Measurements from ENCODE around the gene SLC29A4.

Gene SLC29A4

DNA sequence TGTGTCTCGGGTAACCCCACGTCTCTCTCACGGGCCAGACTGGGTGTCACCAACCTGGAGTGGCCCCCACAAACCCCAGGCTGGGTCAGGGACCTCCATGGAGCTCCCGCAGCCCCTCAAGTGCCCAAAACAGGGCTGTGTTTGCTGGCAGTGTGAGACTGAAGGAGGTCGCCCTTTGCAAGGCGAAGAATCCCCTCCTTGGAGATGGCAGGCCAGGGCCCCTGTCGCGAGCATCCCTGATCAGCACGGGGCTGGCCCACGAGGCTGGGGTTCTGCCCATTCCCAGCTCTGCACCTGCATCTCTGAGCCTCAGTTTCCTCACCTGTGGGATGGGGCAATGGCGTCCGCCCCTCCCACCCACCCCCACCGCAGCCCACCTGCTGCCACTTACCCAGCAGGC, 62.4 kb downstream of the SLC29A4 start:
- ATAC-seq, result no peak
- TF ChIP-seq CREB5 (CRISPR knock-in tag; IDR thresholded peaks at IDR 0.05; ENCODE audit: low read depth), result no peak
- no peak for TF ChIP-seq ARNTL (CRISPR knock-in tag; IDR thresholded peaks at IDR 0.05; ENCODE audit: borderline replicate concordance, low read depth)
- no peak for TF ChIP-seq ZFP3 (CRISPR knock-in tag; IDR thresholded peaks at IDR 0.05)
- no peak for TF ChIP-seq PPARA (CRISPR knock-in tag; IDR thresholded peaks at IDR 0.05; ENCODE audit: borderline replicate concordance)
- TF ChIP-seq BACH2 (CRISPR knock-in tag; IDR thresholded peaks at IDR 0.05; ENCODE audit: borderline replicate concordance), result no peak

DNA sequence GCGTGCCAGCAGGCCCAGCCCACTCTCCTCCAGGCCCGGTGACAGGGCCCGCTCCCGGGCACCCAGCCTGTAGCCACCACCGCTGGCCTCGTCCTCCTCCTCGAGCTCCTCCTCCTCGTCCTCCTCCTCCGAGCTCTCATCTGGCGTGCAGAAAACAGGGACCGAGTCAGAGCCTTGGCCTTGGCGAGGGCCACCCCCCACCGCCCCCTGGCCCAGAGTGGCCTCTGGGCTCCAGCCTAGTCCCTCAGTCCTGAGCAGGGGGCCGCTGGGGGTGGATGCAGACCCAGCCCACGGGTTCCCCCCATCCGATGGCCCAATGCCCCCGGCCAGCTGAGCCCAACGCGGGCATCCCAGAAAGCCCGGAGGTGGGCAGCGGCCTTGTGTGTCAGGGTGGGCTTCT, 62.9 kb downstream of the SLC29A4 start:
- TF ChIP-seq, protein P1, sequence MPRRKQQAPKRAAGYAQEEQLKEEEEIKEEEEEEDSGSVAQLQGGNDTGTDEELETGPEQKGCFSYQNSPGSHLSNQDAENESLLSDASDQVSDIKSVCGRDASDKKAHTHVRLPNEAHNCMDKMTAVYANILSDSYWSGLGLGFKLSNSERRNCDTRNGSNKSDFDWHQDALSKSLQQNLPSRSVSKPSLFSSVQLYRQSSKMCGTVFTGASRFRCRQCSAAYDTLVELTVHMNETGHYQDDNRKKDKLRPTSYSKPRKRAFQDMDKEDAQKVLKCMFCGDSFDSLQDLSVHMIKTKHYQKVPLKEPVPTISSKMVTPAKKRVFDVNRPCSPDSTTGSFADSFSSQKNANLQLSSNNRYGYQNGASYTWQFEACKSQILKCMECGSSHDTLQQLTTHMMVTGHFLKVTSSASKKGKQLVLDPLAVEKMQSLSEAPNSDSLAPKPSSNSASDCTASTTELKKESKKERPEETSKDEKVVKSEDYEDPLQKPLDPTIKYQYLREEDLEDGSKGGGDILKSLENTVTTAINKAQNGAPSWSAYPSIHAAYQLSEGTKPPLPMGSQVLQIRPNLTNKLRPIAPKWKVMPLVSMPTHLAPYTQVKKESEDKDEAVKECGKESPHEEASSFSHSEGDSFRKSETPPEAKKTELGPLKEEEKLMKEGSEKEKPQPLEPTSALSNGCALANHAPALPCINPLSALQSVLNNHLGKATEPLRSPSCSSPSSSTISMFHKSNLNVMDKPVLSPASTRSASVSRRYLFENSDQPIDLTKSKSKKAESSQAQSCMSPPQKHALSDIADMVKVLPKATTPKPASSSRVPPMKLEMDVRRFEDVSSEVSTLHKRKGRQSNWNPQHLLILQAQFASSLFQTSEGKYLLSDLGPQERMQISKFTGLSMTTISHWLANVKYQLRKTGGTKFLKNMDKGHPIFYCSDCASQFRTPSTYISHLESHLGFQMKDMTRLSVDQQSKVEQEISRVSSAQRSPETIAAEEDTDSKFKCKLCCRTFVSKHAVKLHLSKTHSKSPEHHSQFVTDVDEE (CRISPR knock-in tag; IDR thresholded peaks at IDR 0.05), result no peak
- no peak for TF ChIP-seq BACH2 (CRISPR knock-in tag; IDR thresholded peaks at IDR 0.05; ENCODE audit: borderline replicate concordance)
- TF ChIP-seq ZC3H10 (CRISPR knock-in tag; IDR thresholded peaks at IDR 0.05), result no peak
- no peak for TF ChIP-seq CSDC2 (CRISPR knock-in tag; IDR thresholded peaks at IDR 0.05)
- TF ChIP-seq, protein P2, sequence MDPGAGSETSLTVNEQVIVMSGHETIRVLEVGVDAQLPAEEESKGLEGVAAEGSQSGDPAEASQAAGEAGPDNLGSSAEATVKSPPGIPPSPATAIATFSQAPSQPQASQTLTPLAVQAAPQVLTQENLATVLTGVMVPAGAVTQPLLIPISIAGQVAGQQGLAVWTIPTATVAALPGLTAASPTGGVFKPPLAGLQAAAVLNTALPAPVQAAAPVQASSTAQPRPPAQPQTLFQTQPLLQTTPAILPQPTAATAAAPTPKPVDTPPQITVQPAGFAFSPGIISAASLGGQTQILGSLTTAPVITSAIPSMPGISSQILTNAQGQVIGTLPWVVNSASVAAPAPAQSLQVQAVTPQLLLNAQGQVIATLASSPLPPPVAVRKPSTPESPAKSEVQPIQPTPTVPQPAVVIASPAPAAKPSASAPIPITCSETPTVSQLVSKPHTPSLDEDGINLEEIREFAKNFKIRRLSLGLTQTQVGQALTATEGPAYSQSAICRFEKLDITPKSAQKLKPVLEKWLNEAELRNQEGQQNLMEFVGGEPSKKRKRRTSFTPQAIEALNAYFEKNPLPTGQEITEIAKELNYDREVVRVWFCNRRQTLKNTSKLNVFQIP (CRISPR knock-in tag; IDR thresholded peaks at IDR 0.05; ENCODE audit: borderline replicate concordance, low read depth), result no peak
- no peak for TF ChIP-seq PPARA (CRISPR knock-in tag; IDR thresholded peaks at IDR 0.05; ENCODE audit: borderline replicate concordance)
- TF ChIP-seq ARNTL (CRISPR knock-in tag; IDR thresholded peaks at IDR 0.05; ENCODE audit: borderline replicate concordance, low read depth), result no peak
- no peak for TF ChIP-seq SNAI2 (CRISPR knock-in tag; IDR thresholded peaks at IDR 0.05)
- TF ChIP-seq TOX (CRISPR knock-in tag; IDR thresholded peaks at IDR 0.05; ENCODE audit: borderline replicate concordance), result no peak
- TF ChIP-seq, protein P3, sequence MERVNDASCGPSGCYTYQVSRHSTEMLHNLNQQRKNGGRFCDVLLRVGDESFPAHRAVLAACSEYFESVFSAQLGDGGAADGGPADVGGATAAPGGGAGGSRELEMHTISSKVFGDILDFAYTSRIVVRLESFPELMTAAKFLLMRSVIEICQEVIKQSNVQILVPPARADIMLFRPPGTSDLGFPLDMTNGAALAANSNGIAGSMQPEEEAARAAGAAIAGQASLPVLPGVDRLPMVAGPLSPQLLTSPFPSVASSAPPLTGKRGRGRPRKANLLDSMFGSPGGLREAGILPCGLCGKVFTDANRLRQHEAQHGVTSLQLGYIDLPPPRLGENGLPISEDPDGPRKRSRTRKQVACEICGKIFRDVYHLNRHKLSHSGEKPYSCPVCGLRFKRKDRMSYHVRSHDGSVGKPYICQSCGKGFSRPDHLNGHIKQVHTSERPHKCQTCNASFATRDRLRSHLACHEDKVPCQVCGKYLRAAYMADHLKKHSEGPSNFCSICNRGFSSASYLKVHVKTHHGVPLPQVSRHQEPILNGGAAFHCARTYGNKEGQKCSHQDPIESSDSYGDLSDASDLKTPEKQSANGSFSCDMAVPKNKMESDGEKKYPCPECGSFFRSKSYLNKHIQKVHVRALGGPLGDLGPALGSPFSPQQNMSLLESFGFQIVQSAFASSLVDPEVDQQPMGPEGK (CRISPR knock-in tag; IDR thresholded peaks at IDR 0.05; ENCODE audit: borderline replicate concordance), result no peak
- ATAC-seq, result no peak

GRCh38 chr7:5348134-5349004, 65.6 kb downstream of the SLC29A4 start:
- TF ChIP-seq ARNTL (CRISPR knock-in tag; IDR thresholded peaks at IDR 0.05; ENCODE audit: borderline replicate concordance, low read depth), result no peak
- ATAC-seq, result no peak

GRCh38 chr7:5349005-5349380, 66.2 kb downstream of the SLC29A4 start:
- no peak for ATAC-seq
- TF ChIP-seq CREB5 (CRISPR knock-in tag; IDR thresholded peaks at IDR 0.05; ENCODE audit: low read depth), result no peak
- no peak for TF ChIP-seq BACH2 (CRISPR knock-in tag; IDR thresholded peaks at IDR 0.05; ENCODE audit: borderline replicate concordance)
- no peak for TF ChIP-seq ZNF70 (CRISPR knock-in tag; IDR thresholded peaks at IDR 0.05)
- TF ChIP-seq RARB (CRISPR knock-in tag; IDR thresholded peaks at IDR 0.05), result no peak
- TF ChIP-seq OSR1 (CRISPR knock-in tag; IDR thresholded peaks at IDR 0.05), result no peak
- TF ChIP-seq ZFP3 (CRISPR knock-in tag; IDR thresholded peaks at IDR 0.05), result no peak
- no peak for TF ChIP-seq TOX (CRISPR knock-in tag; IDR thresholded peaks at IDR 0.05; ENCODE audit: borderline replicate concordance)
- no peak for TF ChIP-seq TCF4 (CRISPR knock-in tag; IDR thresholded peaks at IDR 0.05; ENCODE audit: borderline replicate concordance)
- TF ChIP-seq, protein P3 (CRISPR knock-in tag; IDR thresholded peaks at IDR 0.05; ENCODE audit: borderline replicate concordance), result no peak
- TF ChIP-seq ZFP30 (CRISPR knock-in tag; IDR thresholded peaks at IDR 0.05), result no peak
- TF ChIP-seq CSDC2 (CRISPR knock-in tag; IDR thresholded peaks at IDR 0.05), result no peak
- no peak for TF ChIP-seq ESRRG (CRISPR knock-in tag; IDR thresholded peaks at IDR 0.05)
- TF ChIP-seq, protein P1 (CRISPR knock-in tag; IDR thresholded peaks at IDR 0.05), result no peak
- TF ChIP-seq ZC3H10 (CRISPR knock-in tag; IDR thresholded peaks at IDR 0.05), result no peak

Data from SK-N-SH treated with all-trans-retinoic acid at 6 μM for 48 hours (cell line).